NOMO-1 treated with dmso at 0.1 percent for 144 hours (cell line): ENCODE data around the gene LRRC4C.

Source experiments
- DNase-seq: peaks from one replicate; lab custom pipeline; 2025; ENCODE audit not compliant: unreplicated experiment; lab: John Stamatoyannopoulos, UW

The LRRC4C gene

GRCh38 chr11:41333357-41333756 lies 126.1 kb downstream of the LRRC4C start:
- no peak for DNase-seq

GRCh38 chr11:41328324-41328723 lies 131.1 kb downstream of the LRRC4C start:
- DNase-seq, result no peak

GRCh38 chr11:41323446-41323845 lies 136.0 kb downstream of the LRRC4C start:
- no peak for DNase-seq

GRCh38 chr11:41320653-41321052 lies 138.8 kb downstream of the LRRC4C start:
- DNase-seq, result no peak

GRCh38 chr11:41320238-41320637 lies 139.2 kb downstream of the LRRC4C start:
- no peak for DNase-seq

- DNase-seq, result no peak
Measured at GRCh38 chr11:41319434-41319833, 140.0 kb downstream of the LRRC4C start.

GRCh38 chr11:41316751-41317150 lies 142.7 kb downstream of the LRRC4C start:
- no peak for DNase-seq

GRCh38 chr11:41313226-41313625 lies 146.2 kb downstream of the LRRC4C start:
- no peak for DNase-seq

GRCh38 chr11:41309716-41310115 lies 149.7 kb downstream of the LRRC4C start:
- DNase-seq, result no peak

- no peak for DNase-seq
Measured at GRCh38 chr11:41309111-41309522, 150.3 kb downstream of the LRRC4C start.

- DNase-seq, result no peak
Measured at GRCh38 chr11:41308286-41308685, 151.2 kb downstream of the LRRC4C start.

GRCh38 chr11:41307296-41308080 lies 152.0 kb downstream of the LRRC4C start:
- no peak for DNase-seq

- no peak for DNase-seq
Measured at GRCh38 chr11:41306431-41306830, 153.0 kb downstream of the LRRC4C start.

- no peak for DNase-seq
Measured at GRCh38 chr11:41301023-41301422, 158.4 kb downstream of the LRRC4C start.

- peak; percentile 12 for DNase-seq
Measured at GRCh38 chr11:41289408-41289807, 170.0 kb downstream of the LRRC4C start.

- no peak for DNase-seq
Measured at GRCh38 chr11:41286751-41287150, 172.7 kb downstream of the LRRC4C start.

- no peak for DNase-seq
Measured at GRCh38 chr11:41284354-41284753, 175.1 kb downstream of the LRRC4C start.

GRCh38 chr11:41283191-41283930 lies 176.1 kb downstream of the LRRC4C start:
- DNase-seq, result no peak

- DNase-seq, result no peak
Measured at GRCh38 chr11:41282395-41282794, 177.1 kb downstream of the LRRC4C start.

GRCh38 chr11:41281131-41281742 lies 178.2 kb downstream of the LRRC4C start:
- no peak for DNase-seq

GRCh38 chr11:41274831-41275230 lies 184.6 kb downstream of the LRRC4C start:
- DNase-seq, result no peak

GRCh38 chr11:41273908-41274307 lies 185.5 kb downstream of the LRRC4C start:
- no peak for DNase-seq
